RWPE1 (cell line): ENCODE measurements around the gene MICAL3.

Experiments
- CTCF ChIA-PET: fragments of 350-600 bp; sonication (Branson Sonifier 250); formaldehyde crosslinking; extraction: SDS; loops from one replicate; lab custom pipeline; 2021; lab: Yijun Ruan, JAX
- POLR2A ChIA-PET: fragments of 400-600 bp; formaldehyde crosslinking; extraction: SDS; loops from one replicate; lab custom pipeline; 2020; ENCODE audit warnings: antibody characterized with exemption; ENCODE audit not compliant: low non-redundant PET; lab: Yijun Ruan, JAX
- DNase-seq: peaks from one replicate; pipeline ENCODE4 v3.0.0; 2012; ENCODE audit warnings: low spot score
- H3K27ac ChIP-seq: fragments of 450-650 bp; 2 replicates; pipeline ENCODE4 v1.5.1; 2017
- CTCF ChIP-seq: fragments of 450-650 bp; conservative IDR thresholded peaks from 2 replicates; pipeline ENCODE4 v1.5.1; 2017; ENCODE audit warnings: low read depth, mild to moderate bottlenecking

The MICAL3 gene

DNA sequence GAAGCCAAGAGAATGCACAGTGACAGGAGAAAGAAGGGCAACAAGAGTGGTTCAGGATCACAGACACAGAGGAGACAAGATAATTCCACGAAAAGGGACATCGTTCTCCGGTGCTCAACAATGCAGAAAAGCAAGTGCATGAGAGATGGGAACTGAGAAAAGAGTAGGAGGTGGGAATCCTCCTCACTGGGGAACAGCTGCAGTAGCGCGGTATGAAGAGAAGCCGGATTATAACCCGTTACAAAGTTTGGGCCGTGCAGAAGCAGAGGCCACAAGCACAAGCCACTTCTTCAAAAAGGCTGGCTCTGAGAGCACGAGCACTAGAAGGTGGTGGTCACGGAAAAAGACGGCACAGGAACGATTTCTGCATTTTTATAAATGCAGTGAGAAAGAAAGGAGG lies 135.9 kb downstream of the MICAL3 start:
- POLR2A ChIA-PET: no interaction called here
- no peak for DNase-seq
- H3K27ac ChIP-seq: no peak overlapping the region
- CTCF ChIA-PET: interaction anchor here (0.7 kb wide), 1 partner anchor 1726 kb away, joined by 4 read pairs; no protein-coding TSS in a partner anchor
- TF ChIP-seq CTCF: no peak

- peak overlapping the region; percentile 75 for H3K27ac ChIP-seq
- ChIA-PET CTCF (no interaction called here), POLR2A (no interaction called here)
- DNase-seq: no peak
- no peak for TF ChIP-seq CTCF
These were observed 139.5 kb downstream of the MICAL3 start for GRCh38 chr22:17884893-17885292.

- no peak for TF ChIP-seq CTCF
- CTCF ChIA-PET: no interaction called here
- DNase-seq: peak; percentile 34
These were observed 140.3 kb downstream of the MICAL3 start for GRCh38 chr22:17884084-17884483.

DNA sequence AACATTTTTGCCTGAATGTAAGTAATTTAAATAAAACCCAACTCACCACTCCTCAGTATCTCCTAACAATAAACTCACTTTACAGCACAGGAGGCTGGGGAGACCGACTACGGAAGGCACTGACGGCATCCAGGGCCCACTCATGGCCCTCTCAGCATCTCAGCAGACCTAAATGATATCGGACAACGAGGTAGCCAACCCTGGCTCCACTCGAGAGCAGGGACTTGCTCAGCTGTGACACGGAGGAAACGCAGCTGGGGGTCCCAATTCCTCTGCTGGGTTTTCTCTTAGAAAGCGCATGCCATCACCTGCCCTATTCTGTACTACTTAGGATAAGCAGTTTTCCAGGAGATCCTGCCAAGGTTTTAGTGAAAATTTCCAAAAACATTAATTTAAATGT lies 141.0 kb downstream of the MICAL3 start:
- H3K27ac ChIP-seq: peak overlapping the region; percentile 75
- DNase-seq: no peak
- ChIA-PET POLR2A (no interaction called here), CTCF (no interaction called here)
- no peak for TF ChIP-seq CTCF

More at GRCh38 chr22:17884084-17884483, 140.3 kb downstream of the MICAL3 start:
- POLR2A ChIA-PET: no interaction called here
- peak overlapping the region; percentile 75 for H3K27ac ChIP-seq

GRCh38 chr22:17882727-17883126 lies 141.6 kb downstream of the MICAL3 start:
- ChIA-PET POLR2A (no interaction called here), CTCF (no interaction called here)
- H3K27ac ChIP-seq: no peak overlapping the region
- TF ChIP-seq CTCF: no peak
- no peak for DNase-seq

DNA sequence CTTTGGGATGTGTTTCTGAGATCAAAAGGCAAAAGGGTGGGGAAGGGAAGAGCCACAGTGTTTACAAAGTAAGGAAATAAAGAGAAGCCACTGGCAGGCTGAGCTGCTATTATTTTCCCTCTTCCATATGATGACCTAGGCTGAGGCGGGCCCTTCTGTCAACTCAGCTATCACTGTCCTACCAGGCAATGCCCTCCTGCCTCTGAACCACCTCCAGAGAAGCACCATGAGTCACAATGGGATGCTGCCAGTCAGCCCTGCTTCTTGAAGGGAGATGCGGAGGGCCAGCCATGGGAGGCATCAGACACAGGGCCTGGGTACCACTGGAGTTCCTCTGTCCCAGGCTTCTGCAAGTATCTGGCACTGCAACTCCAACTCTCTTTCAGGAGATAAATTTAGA lies 142.2 kb downstream of the MICAL3 start:
- no peak for TF ChIP-seq CTCF
- ChIA-PET CTCF (interaction anchor here (0.6 kb wide), 1 partner anchor 39 kb away, joined by 3 read pairs; no protein-coding TSS in a partner anchor), POLR2A (no interaction called here)
- DNase-seq: no peak
- H3K27ac ChIP-seq: peak overlapping the region; percentile 6; the same call in 1 of the 2 replicates
